HG03520 (cell line): Measurements from ENCODE around the gene SYT1.
A peak's percentile ranks its signal among the peaks of the same experiment; 100 is the strongest.
"Not testable (repeated sequence)": the region's sequence is repeated elsewhere in the genome, so short reads cannot be mapped to it uniquely, and the experiment has no call there.

Experiments
- ATAC-seq: cut with Tn5 transposase; IDR thresholded peaks from one replicate; pipeline ENCODE4 v1.9.1; 2021; ENCODE audit warnings: mild to moderate bottlenecking, moderate library complexity; ENCODE audit not compliant: unreplicated experiment

Gene SYT1

DNA sequence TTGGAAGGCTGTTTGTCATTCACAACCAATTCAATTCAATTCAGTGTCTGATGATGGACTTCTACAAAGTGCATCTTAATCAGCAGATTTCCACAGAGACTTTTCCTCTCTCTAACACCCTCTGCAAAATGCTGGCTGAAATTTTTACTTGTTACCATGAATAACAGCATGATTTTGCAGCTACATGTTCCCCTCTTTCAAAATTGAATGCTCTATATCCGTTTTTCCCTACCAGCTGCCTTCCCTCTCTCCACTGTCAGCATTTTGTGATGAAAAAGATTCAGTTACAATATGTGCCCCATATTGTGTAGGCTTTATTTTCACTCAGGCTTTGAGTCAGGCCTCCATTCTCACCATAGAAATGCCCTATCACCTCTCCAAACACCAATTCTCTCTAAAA, 334.6 kb downstream of the SYT1 start:
- ATAC-seq = no peak

DNA sequence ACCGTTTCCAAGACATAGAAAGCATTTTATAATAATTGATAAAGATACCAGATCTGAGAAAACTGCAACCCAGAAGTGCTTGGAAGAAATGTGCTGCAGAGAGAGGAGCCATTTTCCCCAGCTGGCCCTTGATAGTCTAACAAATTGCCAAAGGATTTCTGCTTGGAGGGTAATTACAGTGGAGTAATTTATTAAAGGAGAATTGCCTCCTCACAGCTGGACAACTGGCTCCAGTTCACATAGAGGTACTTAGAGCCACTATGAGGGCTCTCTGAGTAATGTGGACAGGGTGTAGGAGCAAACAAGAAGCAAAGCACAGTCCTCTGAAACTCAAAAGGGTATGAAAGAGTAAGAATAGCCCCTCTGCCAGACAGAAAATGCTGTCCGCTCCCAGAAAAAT, 335.6 kb downstream of the SYT1 start:
- no peak for ATAC-seq

DNA sequence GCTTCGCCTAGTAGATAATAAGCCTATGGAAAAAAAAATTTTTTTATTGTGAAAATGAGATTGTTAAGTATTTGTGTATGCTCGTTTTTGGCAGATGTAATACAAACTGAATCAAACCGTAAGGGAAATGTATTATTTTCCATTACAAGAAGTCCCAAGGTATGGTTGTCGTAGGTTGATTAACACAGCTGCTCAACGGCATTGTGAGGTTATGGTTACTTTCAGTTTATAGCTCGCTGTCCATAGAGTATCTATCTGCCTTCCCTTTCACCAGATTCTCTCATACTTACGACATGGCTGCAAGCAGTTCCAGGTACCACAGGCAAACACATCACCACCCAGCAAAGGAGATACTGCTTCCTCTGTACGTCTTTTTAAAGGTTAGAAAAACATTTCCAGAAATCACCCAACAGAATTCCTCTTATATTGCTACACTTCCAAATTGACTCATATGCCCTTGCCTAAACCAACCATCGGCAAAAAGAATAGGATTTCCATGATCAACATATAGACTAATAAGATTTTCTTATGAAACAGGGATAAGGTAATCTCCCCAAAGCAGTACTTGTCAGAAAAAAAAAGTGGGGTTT, 338.6 kb downstream of the SYT1 start:
- no peak for ATAC-seq

DNA sequence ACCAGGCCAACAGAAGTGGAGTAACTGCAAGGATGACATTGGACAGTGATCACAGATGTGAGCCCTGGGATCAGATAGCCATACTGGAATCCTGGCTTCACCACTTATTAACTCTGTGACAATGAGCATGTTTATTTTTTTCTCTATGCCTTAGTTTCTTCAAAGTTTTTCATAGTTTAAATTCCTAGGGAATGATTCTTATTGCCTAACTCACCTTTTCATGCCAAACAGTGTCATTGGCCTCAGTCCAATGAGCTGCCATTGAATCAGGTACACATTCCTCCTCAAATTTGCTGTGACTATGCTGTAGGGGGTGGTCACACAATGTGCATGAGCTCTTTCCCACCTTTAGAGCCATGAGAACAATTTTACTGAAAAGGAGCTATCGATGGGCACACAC, 342.3 kb downstream of the SYT1 start:
- no peak for ATAC-seq

GRCh38 chr12:79210403-79210802, 345.8 kb downstream of the SYT1 start:
- ATAC-seq = not testable (repeated sequence)

DNA sequence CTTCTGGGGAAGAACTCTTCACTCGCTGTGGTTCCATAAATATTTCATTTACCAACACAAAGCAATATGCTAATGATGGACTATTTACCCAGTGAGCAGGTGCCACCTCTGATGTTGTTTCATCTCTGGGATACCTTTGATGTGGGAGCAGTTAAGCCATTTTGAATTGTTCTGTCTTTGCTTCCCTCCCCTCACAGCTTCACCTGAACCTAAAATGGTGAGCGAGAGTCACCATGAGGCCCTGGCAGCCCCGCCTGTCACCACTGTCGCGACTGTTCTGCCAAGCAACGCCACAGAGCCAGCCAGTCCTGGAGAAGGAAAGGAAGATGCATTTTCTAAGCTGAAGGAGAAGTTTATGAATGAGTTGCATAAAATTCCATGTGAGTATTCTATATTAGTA, 352.7 kb downstream of the SYT1 start:
- no peak for ATAC-seq

GRCh38 chr12:79223210-79223609, 358.6 kb downstream of the SYT1 start:
- ATAC-seq = no peak

GRCh38 chr12:79223761-79224160, 359.2 kb downstream of the SYT1 start:
- no peak for ATAC-seq

DNA sequence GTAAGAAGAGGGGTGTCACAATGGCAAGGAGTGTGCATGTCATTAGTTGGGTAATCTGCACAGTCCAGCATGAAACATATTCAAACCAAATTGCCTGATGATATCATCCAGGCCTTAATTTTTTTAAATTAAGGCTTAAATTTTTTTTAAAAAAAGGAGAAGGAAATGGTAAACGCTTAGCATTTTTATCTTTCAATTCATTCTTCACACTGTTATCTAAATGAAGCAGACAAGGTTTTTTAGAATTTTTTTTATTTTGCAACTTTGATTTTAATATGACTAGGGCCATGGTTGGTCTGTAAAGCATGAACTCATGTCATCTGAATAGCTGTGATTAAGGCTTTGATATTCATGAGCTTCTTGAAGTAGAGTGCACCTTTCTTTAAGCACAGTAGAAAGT, 362.5 kb downstream of the SYT1 start:
- ATAC-seq = no peak

- ATAC-seq = no peak
Observed at GRCh38 chr12:79227646-79228045, 363.1 kb downstream of the SYT1 start.

DNA sequence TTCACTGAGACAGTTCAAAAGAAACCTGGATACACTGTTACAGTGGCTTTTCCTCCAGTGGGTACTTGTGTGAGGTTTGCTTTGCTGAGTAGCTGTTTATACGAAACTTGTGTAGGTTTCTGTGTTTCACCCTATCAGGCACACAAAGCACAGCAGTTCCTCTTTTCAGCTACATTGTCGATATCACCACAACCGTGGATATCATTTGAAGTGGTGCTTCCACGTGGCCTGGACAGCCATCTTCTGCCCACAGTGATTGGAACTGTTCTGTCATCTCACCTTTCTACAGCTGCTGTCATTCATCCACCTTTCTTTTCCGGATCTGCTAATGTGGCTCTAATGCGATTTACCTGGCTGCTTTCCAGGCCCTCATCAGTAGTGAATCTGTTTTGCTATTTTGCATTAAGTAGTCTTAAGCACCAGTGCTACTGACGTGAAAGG, 368.8 kb downstream of the SYT1 start:
- peak; percentile 96 for ATAC-seq

DNA sequence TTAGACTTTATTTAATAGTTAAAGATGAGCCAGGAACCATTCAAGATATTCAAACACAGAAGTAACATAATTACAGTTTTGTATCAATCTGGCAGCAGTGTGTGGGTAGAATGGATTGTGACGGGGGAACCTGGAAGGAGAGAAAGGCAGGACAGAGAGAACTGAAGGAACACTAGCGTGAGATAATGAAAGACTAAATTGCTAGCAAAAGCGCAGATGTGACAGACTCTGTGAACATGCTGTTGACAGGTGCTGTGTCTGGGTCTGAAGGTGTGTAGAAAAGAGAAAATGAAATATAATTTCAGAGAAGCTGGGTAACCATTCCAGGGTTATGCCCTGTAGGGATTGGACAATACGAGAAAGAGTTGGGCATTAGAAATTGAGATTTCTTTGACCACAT, 372.3 kb downstream of the SYT1 start:
- ATAC-seq = no peak

DNA sequence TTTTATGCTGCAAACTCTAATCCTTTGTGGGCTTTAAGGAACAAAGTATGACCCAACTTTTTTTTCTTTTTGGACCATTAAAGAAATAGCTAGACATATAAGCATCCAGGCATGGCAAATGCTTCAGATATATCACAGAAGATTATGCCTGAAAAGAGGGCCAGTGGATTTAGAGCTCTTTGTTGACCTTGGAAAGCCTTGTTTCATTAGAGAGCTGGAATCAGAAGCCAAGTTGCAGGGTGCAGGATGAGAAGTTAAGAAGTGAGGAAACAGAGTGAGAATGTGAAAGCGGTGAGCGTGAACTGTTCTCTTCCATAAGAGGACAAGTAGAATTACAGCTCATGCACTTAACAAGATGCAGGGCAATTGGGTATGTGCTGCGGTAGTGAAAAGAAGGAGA, 373.7 kb downstream of the SYT1 start:
- ATAC-seq = no peak

- ATAC-seq = no peak
Observed at GRCh38 chr12:79247494-79247893, 382.9 kb downstream of the SYT1 start.

- no peak for ATAC-seq
Observed at GRCh38 chr12:79250186-79250585, 385.6 kb downstream of the SYT1 start.

- ATAC-seq = no peak
Observed at GRCh38 chr12:79250960-79251755, 386.6 kb downstream of the SYT1 start.

DNA sequence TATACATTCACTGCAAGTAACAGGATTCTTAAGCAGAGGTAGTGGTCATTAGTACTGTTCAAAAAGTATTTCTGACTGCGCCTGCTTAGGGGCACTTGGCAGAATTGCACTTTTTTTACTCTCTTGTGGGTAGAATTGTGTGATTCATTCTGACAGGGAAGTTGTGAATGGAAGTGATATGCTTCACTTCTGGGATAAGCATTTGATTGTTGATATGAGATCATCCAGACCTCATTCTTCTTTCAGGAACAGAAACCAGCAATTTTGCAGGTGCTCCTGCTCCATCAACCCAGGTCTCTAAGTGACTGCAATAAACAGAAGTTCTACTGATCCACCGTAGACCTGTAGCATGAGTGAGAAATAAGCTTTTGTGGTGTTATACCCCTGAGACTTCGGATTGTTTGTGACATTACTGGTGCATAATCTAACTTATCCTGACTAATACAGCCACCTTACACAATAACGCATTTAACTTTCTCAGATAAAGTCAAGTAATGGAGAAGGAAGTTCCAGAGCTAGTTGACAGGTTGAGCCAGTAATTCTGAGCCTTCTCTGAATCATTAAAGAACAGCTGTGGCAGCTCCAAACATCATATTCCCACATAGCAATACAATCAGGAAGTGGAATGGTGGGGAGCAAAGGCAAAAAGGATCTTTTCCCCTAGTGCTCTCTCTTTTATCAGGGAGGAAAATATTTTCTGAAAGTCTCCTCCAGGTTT, 387.9 kb downstream of the SYT1 start:
- no peak for ATAC-seq

DNA sequence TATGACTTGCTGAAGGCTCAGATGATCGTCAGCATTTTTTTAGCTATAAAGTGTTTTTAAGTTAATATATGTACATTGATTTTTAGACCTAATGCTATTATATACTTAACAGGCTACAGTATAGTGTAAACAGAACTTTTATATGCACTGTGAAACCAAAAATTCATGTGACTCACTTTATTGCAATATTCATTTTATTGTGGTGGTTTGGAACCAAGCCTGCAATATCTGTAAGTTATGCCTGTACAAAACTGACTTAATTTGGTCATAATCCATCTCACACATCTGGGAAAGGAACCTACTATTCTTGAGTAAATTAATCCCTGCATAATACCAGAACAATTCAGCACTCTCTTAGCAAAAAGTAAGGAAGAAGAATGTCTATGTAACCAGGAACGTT, 390.7 kb downstream of the SYT1 start:
- ATAC-seq = no peak

DNA sequence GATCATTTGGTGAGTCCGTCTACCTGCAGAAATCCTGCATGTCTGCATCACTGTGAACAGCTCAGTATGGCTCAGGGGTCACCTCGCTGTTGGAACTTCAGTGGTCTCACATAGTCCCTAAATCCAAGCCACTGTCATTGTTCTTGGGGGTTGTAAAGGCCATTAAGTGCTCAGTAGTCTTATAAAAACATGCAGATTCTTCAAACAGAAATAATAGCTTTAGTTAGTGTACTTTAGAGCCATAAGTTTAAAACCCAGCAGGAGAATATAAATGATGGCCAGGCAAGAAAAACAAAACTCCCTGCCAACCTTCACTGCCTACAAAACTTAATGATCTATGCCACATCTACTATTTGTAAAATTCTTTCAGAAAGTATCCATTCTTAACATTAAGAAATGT, 396.3 kb downstream of the SYT1 start:
- ATAC-seq = no peak

- ATAC-seq = no peak
Observed at GRCh38 chr12:79262938-79263337, 398.4 kb downstream of the SYT1 start.

GRCh38 chr12:79266343-79267144, 402.0 kb downstream of the SYT1 start:
- no peak for ATAC-seq
